Gastrocnemius medialis (tissue), 4 donors: ENCODE measurements around the gene TTC14.

Experiments
- POLR2A ChIP-seq, 2 donors: fragments of 450-650 bp; IDR thresholded peaks; one replicate each; pipeline ENCODE4 v1.6.1; 2017; ENCODE audit warnings: antibody characterized with exemption in 2 of 2, mild to moderate bottlenecking in 2 of 2, moderate library complexity in 2 of 2
- TF ChIP-seq, protein P1 (sequence below), 5 experiments: fragments of 450-650 bp in 3 of 5; fragments of 200-600 bp in 2 of 5; sonication (generic) in 2 of 5; IDR thresholded peaks in 4 of 5; conservative IDR thresholded peaks in 1 of 5; 1 replicate in 4 of 5; 2 replicates in 1 of 5; pipeline ENCODE4 v1.5.1; 2016 to 2019; ENCODE audit warnings: antibody characterized with exemption in 5 of 5, mild to moderate bottlenecking in 3 of 5, moderate library complexity in 3 of 5

DNA sequence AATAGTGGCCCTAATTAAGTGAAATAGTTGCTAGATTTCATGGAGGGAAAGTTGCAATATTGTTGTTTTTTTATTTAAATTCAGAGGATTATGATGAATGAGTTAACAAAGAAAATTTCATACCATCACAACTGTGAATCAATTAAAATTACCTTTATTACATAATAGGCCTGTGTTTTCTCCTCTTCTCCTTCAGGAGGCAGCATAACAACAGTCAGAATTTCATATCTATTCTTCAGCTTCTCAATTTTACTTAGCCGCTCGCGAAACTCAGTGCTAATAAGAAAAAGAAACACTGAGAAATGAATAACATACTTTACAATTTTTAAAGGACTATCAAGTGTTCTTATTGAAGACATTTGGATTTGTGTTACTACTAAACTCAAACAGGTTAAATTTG lies 29.4 kb downstream of the TTC14 start:
- no peak for TF ChIP-seq POLR2A (IDR thresholded peaks at IDR 0.05)
- TF ChIP-seq, protein P1, sequence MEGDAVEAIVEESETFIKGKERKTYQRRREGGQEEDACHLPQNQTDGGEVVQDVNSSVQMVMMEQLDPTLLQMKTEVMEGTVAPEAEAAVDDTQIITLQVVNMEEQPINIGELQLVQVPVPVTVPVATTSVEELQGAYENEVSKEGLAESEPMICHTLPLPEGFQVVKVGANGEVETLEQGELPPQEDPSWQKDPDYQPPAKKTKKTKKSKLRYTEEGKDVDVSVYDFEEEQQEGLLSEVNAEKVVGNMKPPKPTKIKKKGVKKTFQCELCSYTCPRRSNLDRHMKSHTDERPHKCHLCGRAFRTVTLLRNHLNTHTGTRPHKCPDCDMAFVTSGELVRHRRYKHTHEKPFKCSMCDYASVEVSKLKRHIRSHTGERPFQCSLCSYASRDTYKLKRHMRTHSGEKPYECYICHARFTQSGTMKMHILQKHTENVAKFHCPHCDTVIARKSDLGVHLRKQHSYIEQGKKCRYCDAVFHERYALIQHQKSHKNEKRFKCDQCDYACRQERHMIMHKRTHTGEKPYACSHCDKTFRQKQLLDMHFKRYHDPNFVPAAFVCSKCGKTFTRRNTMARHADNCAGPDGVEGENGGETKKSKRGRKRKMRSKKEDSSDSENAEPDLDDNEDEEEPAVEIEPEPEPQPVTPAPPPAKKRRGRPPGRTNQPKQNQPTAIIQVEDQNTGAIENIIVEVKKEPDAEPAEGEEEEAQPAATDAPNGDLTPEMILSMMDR (IDR thresholded peaks at IDR 0.05 in 4 of 5, conservative IDR thresholded peaks at IDR 0.05 in 1 of 5) = no peak
